Kidney (tissue), 14 donors: Measurements from ENCODE around the gene SSNA1. TPM values are rescaled to one million over a fixed set of nuclear protein-coding genes. Genes with fewer than 3 reads are reported as not detected.

Source experiments
- DNase-seq, 5 donors: peaks; one replicate each; pipeline ENCODE4 v3.0.0-alpha.2; 2013 to 2020
- FAIRE-seq: peaks from 2 replicates; lab custom pipeline; 2012; peaks lifted over from hg19 to GRCh38; lab: Jason Lieb, UNC
- H3K27ac ChIP-seq, 2 donors: one replicate each; pipeline ENCODE4 v1.7.0; 2013; ENCODE audit warnings: low read depth in 2 of 2, low read length in 2 of 2, inconsistent platforms in 1 of 2
- H3K27me3 ChIP-seq: one replicate; pipeline ENCODE4 v1.7.1; 2013; ENCODE audit warnings: low read length, inconsistent platforms; ENCODE audit not compliant: control insufficient read depth, insufficient read depth
- H3K36me3 ChIP-seq, 3 donors: one replicate each; pipeline versions ENCODE4 v1.7.0 to v1.7.1; 2013; ENCODE audit warnings: low read length in 3 of 3, control low read depth in 1 of 3, inconsistent platforms in 1 of 3; ENCODE audit not compliant: insufficient read depth in 3 of 3, control insufficient read depth in 2 of 3
- H3K4me1 ChIP-seq, 3 donors: one replicate each; pipeline versions ENCODE4 v1.7.0 to v1.7.1; 2013; ENCODE audit warnings: low read length in 3 of 3, inconsistent platforms in 1 of 3, low read depth in 1 of 3; ENCODE audit not compliant: control insufficient read depth in 2 of 3, insufficient read depth in 2 of 3
- H3K4me3 ChIP-seq, 3 donors: one replicate each; pipeline versions ENCODE4 v1.7.0 to v1.8.1; 2013; ENCODE audit warnings: low read length in 3 of 3, control low read depth in 1 of 3, inconsistent platforms in 1 of 3
- H3K9ac ChIP-seq, 3 donors: one replicate each; pipeline versions ENCODE4 v1.7.0 to v1.7.1; 2013; ENCODE audit warnings: low read length in 3 of 3, control low read depth in 1 of 3, inconsistent platforms in 1 of 3
- H3K9me3 ChIP-seq, 3 donors: one replicate each; pipeline versions ENCODE4 v1.7.0 to v1.7.1; 2013; ENCODE audit warnings: low read length in 3 of 3, control low read depth in 1 of 3, inconsistent platforms in 1 of 3; ENCODE audit not compliant: control insufficient read depth in 2 of 3, insufficient read depth in 1 of 3
- CTCF ChIP-seq: IDR thresholded peaks from 3 replicates; pipeline ENCODE4 v1.5.1; 2012; ENCODE audit warnings: mild to moderate bottlenecking, moderate library complexity, borderline replicate concordance; ENCODE audit not compliant: insufficient read depth; ENCODE audit errors: extremely low read depth
- intact Hi-C: fragments of 100-400 bp; cut with DNase I; formaldehyde crosslinking; loops from one replicate; pipeline ENCODE4 v1.11.1; 2022
- polyA plus RNA-seq: library from polyadenylated mRNA; stranded (reverse); fragments of 350-450 nt; fragmentation: Illumina TruSeq; extraction: RNeasy Lipid Tissue Mini Kit (QIAGEN cat#74804); gene quantifications from one replicate; pipeline ENCODE4 v1.2.3, GENCODE V29; 2014; ENCODE audit warnings: low read depth, low replicate concordance; ENCODE audit not compliant: insufficient read depth
- total RNA-seq: library from RNA; stranded (reverse); fragmentation: NEBNext Ultra II Directional; extraction: Animal tissue kit (Norgen Biotek cat#: 25700); gene quantifications from one replicate; pipeline ENCODE4 v1.2.1, GENCODE V29; 2021
- donor health status: control.
- donor health status: control.
- donor health status: control.
- donor health status: control.
- donor health status: control.
- donor health status: DM: yes; HTN: yes; CAD: no.
- donor health status: Normal renal cell carcinoma (clear cell type).

The SSNA1 gene
- total and polyA plus RNA-seq, 2 donors from 2014 or later: 52.5 to 131 TPM

GRCh38 chr9:137205126-137206069 lies 16.9 kb downstream of the SSNA1 start, which contains the start of the genes NDOR1 and TMEM203:
NDOR1 (plus strand) TSS chr9:137205700; CDS start chr9:137205778, 78 bp downstream.
TMEM203 (minus strand) TSS chr9:137205648; CDS start chr9:137205414, 234 bp downstream.
- no peaks in the 10 kb centered on the region for H3K27me3 ChIP-seq
- H3K4me3 ChIP-seq: peak within 1 kb of the TSS; percentile 91 to 97 (median 94)
- intact Hi-C loops: no loop called here
- peaks cover 3 to 37% (median 13%) of the 10 kb centered on the region in 3 donors for H3K4me1 ChIP-seq
- H3K9ac ChIP-seq: peak within 1 kb of the TSS; percentile 65 to 88 (median 78)
- FAIRE-seq: no peak
- no peaks in the 10 kb centered on the region for H3K36me3 ChIP-seq
- H3K27ac ChIP-seq: peak within 1 kb of the TSS; percentile 65 to 71
- no peaks in the 10 kb centered on the region for H3K9me3 ChIP-seq
- no peak for TF ChIP-seq CTCF
- DNase-seq: peak; percentile 92 to 97 (median 93)

- Histone ChIP-seq H3K36me3 (no peaks in the 10 kb centered on the region), H3K27me3 (no peaks in the 10 kb centered on the region), H3K27ac (no peak overlapping the region), H3K9ac (peak overlapping the region in 1 of 3 donors; percentile 88), H3K4me1 (peaks cover 3 to 30% (median 8%) of the 10 kb centered on the region in 3 donors), H3K4me3 (peak overlapping the region; percentile 73 to 97 (median 78)), H3K9me3 (no peaks in the 10 kb centered on the region)
- FAIRE-seq (no peak), DNase-seq (no peak)
- no peak for TF ChIP-seq CTCF
- intact Hi-C loops: no loop called here
Measured at GRCh38 chr9:137206602-137207001, 18.1 kb downstream of the SSNA1 start.

GRCh38 chr9:137211532-137211931 lies 23.1 kb downstream of the SSNA1 start:
- Histone ChIP-seq H3K4me3 (no peak overlapping the region), H3K27ac (no peak overlapping the region), H3K27me3 (no peaks in the 10 kb centered on the region), H3K4me1 (peaks cover 0 to 5% (median 0%) of the 10 kb centered on the region in 3 donors), H3K9ac (no peak overlapping the region), H3K9me3 (no peaks in the 10 kb centered on the region), H3K36me3 (peaks cover 0 to 2% (median 0%) of the 10 kb centered on the region in 3 donors)
- no peak for TF ChIP-seq CTCF
- intact Hi-C loops: no loop called here
- no peak for FAIRE-seq
- DNase-seq: no peak
